WTC11 (cell line): ENCODE measurements around the gene POLR2M. TPM values are rescaled to one million over a fixed set of nuclear protein-coding genes. Genes with fewer than 3 reads are reported as not detected.

Experiments used
- ATAC-seq: fragments of 200-7000 bp; cut with Tn5 transposase; 2 replicates; pipeline ENCODE4 v1.10.0; 2021; ENCODE audit warnings: mild to moderate bottlenecking, moderate library complexity
- CTCF ChIA-PET: fragments of 300-600 bp; sonication (Branson Sonifier 250); formaldehyde crosslinking; loops from one replicate; lab custom pipeline; 2021; ENCODE audit warnings: antibody characterized with exemption; lab: Charles Lee
- POLR2A ChIA-PET: fragments of 350-600 bp; sonication (Branson Sonifier 250); formaldehyde crosslinking; loops from one replicate; lab custom pipeline; 2021; ENCODE audit warnings: antibody characterized with exemption; lab: Charles Lee
- DNase-seq: peaks from one replicate; pipeline ENCODE4 v3.0.0; 2021; ENCODE audit warnings: low spot score
- H3K27ac Mint-ChIP-seq: 2 replicates; pipeline ENCODE4 v1.8.0; 2021; ENCODE audit warnings: mixed read lengths
- H3K27me3 Mint-ChIP-seq: 2 replicates; pipeline ENCODE4 v1.8.0; 2021; ENCODE audit warnings: low read depth, mild to moderate bottlenecking, moderate library complexity, mixed read lengths
- H3K36me3 Mint-ChIP-seq: 2 replicates; pipeline ENCODE4 v1.8.0; 2021; ENCODE audit warnings: mixed read lengths
- H3K4me1 Mint-ChIP-seq: 2 replicates; pipeline ENCODE4 v1.8.0; 2022; ENCODE audit warnings: mixed read lengths
- H3K4me3 Mint-ChIP-seq: 2 replicates; pipeline ENCODE4 v1.8.0; 2021; ENCODE audit warnings: mild to moderate bottlenecking, moderate library complexity, mixed read lengths
- H3K9me3 Mint-ChIP-seq: 2 replicates; pipeline ENCODE4 v1.8.0; 2021; ENCODE audit warnings: mixed read lengths
- CREB1 ChIP-seq: sonication (generic); formaldehyde crosslinking; IDR thresholded peaks from 2 replicates; pipeline ENCODE4 v1.8.0; 2023; ENCODE audit warnings: mild to moderate bottlenecking, missing genetic modification reagents
- E2F5 ChIP-seq: sonication (generic); formaldehyde crosslinking; IDR thresholded peaks from 2 replicates; pipeline ENCODE4 v1.8.1; 2022; ENCODE audit warnings: mild to moderate bottlenecking, moderate library complexity, missing genetic modification reagents
- ELF4 ChIP-seq: sonication (generic); formaldehyde crosslinking; IDR thresholded peaks from 2 replicates; pipeline ENCODE4 v1.8.1; 2022; ENCODE audit warnings: low read depth, mild to moderate bottlenecking, moderate library complexity, missing genetic modification reagents
- ETV6 ChIP-seq: sonication (generic); formaldehyde crosslinking; IDR thresholded peaks from 2 replicates; pipeline ENCODE4 v1.8.1; 2022; ENCODE audit warnings: mild to moderate bottlenecking, missing genetic modification reagents
- GRHL2 ChIP-seq: fragments of 250-450 bp; sonication (Bioruptor Pico); IDR thresholded peaks from 2 replicates; pipeline ENCODE4 v1.8.0; 2022; ENCODE audit warnings: mild to moderate bottlenecking, moderate library complexity; ENCODE audit not compliant: insufficient replicate concordance, severe bottlenecking
- IRF2 ChIP-seq: sonication (generic); formaldehyde crosslinking; IDR thresholded peaks from 2 replicates; pipeline ENCODE4 v1.8.0; 2022; ENCODE audit warnings: low read depth, missing genetic modification reagents, borderline replicate concordance
- OVOL2 ChIP-seq: fragments of 250-450 bp; sonication (Bioruptor Pico); IDR thresholded peaks from 2 replicates; pipeline ENCODE4 v1.9.0; 2021; ENCODE audit warnings: mild to moderate bottlenecking, borderline replicate concordance
- PRRX2 ChIP-seq: fragments of 250-450 bp; sonication (Bioruptor Pico); IDR thresholded peaks from 2 replicates; pipeline ENCODE4 v1.8.0; 2021; ENCODE audit warnings: mild to moderate bottlenecking
- SMAD4 ChIP-seq: sonication (generic); formaldehyde crosslinking; IDR thresholded peaks from 2 replicates; pipeline ENCODE4 v1.8.0; 2022; ENCODE audit warnings: mild to moderate bottlenecking, missing genetic modification reagents
- TCF7 ChIP-seq: sonication (generic); formaldehyde crosslinking; IDR thresholded peaks from 2 replicates; pipeline ENCODE4 v1.8.0; 2022; ENCODE audit warnings: mild to moderate bottlenecking, low read depth, missing genetic modification reagents, moderate library complexity
- ZNF219 ChIP-seq: sonication (generic); formaldehyde crosslinking; IDR thresholded peaks from 2 replicates; pipeline ENCODE4 v1.8.0; 2023; ENCODE audit warnings: missing genetic modification reagents, mild to moderate bottlenecking, borderline replicate concordance
- ZNF232 ChIP-seq: sonication (generic); formaldehyde crosslinking; IDR thresholded peaks from 2 replicates; pipeline ENCODE4 v1.8.0; 2022; ENCODE audit warnings: mild to moderate bottlenecking, missing genetic modification reagents
- ZNF317 ChIP-seq: sonication (generic); formaldehyde crosslinking; IDR thresholded peaks from 2 replicates; pipeline ENCODE4 v1.8.1; 2023; ENCODE audit warnings: low read depth, mild to moderate bottlenecking, moderate library complexity, missing genetic modification reagents, borderline replicate concordance
- ZNF396 ChIP-seq: fragments of 250-450 bp; sonication (Bioruptor Pico); IDR thresholded peaks from 2 replicates; pipeline ENCODE4 v1.8.0; 2021; ENCODE audit warnings: mild to moderate bottlenecking, moderate library complexity, borderline replicate concordance
- total RNA-seq: library from RNA; stranded (reverse); gene quantifications from 3 replicates; pipeline ENCODE4 v1.2.3, GENCODE V29; 2021
- TF ChIP-seq, protein P1 (sequence below): sonication (generic); formaldehyde crosslinking; IDR thresholded peaks from 2 replicates; pipeline ENCODE4 v1.8.0; 2023; ENCODE audit warnings: mild to moderate bottlenecking, missing genetic modification reagents
- TF ChIP-seq, protein P2 (sequence below): fragments of 250-450 bp; sonication (Bioruptor Pico); conservative IDR thresholded peaks from 2 replicates; pipeline ENCODE4 v1.9.0; 2021; ENCODE audit warnings: mild to moderate bottlenecking

The POLR2M gene
- total RNA-seq, 1 experiment from 2014 or later, result 84.4 TPM

DNA sequence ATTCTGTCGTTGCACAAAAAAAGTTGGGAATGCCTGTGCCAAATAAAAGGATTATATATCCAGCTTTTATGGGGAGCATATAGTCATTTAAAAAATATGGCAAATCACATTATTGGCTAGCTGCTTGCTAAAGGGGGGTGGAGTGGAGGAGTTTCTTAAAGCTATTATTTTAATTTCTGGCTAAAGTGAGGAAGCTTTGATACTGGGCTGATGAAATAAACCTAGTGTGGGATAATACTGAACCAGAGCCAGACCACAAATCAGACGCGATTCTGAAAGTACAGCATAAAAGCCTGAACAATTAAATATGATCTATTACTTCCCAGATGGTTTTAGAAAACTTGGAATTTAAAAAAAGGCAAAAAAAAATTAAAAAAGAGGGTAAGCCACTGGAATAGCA, 14.4 kb downstream of the POLR2M start:
- ChIA-PET CTCF (interaction anchor here (3.0 kb wide), 1 partner anchor 11 kb away, joined by 17 read pairs; no protein-coding TSS in a partner anchor), POLR2A (no interaction called here)
- Mint-ChIP-seq H3K36me3 (peaks cover 29% of the 10 kb centered on the region), H3K27me3 (no peaks in the 10 kb centered on the region), H3K9me3 (peaks cover 13% of the 10 kb centered on the region), H3K4me3 (no peak overlapping the region), H3K4me1 (no peaks in the 10 kb centered on the region), H3K27ac (no peak overlapping the region)
- ATAC-seq (no peak), DNase-seq (no peak)
- no peak for TF ChIP-seq ZNF232 (CRISPR knock-in tag)
- no peak for TF ChIP-seq IRF2 (CRISPR knock-in tag)
- TF ChIP-seq PRRX2, result no peak
- no peak for TF ChIP-seq ETV6 (CRISPR knock-in tag)
- TF ChIP-seq, protein P1, sequence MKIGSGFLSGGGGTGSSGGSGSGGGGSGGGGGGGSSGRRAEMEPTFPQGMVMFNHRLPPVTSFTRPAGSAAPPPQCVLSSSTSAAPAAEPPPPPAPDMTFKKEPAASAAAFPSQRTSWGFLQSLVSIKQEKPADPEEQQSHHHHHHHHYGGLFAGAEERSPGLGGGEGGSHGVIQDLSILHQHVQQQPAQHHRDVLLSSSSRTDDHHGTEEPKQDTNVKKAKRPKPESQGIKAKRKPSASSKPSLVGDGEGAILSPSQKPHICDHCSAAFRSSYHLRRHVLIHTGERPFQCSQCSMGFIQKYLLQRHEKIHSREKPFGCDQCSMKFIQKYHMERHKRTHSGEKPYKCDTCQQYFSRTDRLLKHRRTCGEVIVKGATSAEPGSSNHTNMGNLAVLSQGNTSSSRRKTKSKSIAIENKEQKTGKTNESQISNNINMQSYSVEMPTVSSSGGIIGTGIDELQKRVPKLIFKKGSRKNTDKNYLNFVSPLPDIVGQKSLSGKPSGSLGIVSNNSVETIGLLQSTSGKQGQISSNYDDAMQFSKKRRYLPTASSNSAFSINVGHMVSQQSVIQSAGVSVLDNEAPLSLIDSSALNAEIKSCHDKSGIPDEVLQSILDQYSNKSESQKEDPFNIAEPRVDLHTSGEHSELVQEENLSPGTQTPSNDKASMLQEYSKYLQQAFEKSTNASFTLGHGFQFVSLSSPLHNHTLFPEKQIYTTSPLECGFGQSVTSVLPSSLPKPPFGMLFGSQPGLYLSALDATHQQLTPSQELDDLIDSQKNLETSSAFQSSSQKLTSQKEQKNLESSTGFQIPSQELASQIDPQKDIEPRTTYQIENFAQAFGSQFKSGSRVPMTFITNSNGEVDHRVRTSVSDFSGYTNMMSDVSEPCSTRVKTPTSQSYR (CRISPR knock-in tag), result no peak

DNA sequence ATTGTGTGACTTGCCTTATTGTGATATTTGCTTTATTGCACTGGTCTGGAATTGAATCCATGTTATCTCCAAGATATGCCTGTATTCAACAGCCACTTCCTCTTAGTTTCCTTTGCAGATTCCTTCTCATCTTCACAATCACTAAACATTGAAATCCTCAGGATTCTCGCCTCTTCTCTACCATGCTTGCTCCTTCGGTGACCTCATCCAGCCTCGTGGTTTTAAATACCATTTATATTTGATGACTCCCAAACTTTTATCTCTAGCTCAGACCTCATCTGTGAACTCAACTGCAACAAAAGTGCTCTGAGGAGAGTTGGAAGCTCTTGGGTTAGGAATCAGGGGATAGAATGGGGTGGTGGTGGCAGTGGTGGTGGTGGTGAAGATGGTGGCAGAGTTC, 19.9 kb downstream of the POLR2M start:
- Mint-ChIP-seq H3K36me3 (0 out of 2 replicates have a peak, but pooled peaks cover 3% of the 10 kb centered on the region), H3K9me3 (peaks cover 5% of the 10 kb centered on the region), H3K27me3 (no peaks in the 10 kb centered on the region), H3K4me1 (peaks cover under 1% of the 10 kb centered on the region; the same call in 1 of the 2 replicates), H3K4me3 (no peak overlapping the region), H3K27ac (no peak overlapping the region)
- no peak for TF ChIP-seq ZNF317
- TF ChIP-seq, protein P1 (CRISPR knock-in tag), result no peak
- TF ChIP-seq CREB1 (CRISPR knock-in tag), result no peak
- no peak for TF ChIP-seq ZNF396 (CRISPR knock-in tag)
- TF ChIP-seq SMAD4 (CRISPR knock-in tag), result no peak
- TF ChIP-seq, protein P2, sequence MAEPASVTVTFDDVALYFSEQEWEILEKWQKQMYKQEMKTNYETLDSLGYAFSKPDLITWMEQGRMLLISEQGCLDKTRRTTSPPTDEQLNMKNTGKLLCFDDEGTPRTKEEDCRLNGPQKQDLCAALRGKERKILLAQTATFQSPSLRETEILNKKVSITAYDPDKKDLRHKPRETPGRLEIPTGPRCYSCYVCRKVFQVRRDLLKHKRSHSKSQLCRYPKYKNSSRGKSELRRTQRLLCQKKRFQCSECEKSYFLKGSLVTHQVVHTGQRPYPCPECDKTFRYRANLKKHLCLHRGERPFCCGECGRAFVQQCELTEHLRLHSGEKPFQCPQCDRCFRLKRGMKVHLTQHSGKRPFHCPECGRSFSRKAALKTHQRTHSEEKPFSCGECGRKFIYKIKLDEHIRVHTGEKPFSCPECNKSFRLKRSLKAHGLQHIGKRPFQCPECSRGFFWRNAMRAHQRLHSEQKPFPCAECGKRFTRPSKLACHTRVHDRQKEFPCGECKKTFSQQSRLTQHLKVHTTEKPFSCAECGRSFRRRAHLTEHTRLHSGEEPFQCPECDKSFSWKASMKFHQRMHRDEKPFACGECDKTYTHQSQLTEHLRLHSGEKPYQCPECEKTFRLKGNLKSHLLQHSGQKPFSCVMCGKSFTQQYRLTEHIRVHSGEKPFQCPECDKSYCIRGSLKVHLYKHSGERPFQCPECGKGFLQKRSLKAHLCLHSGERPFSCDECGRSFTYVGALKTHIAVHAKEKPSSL, result no peak
- TF ChIP-seq ELF4 (CRISPR knock-in tag), result no peak
- ATAC-seq (no peak), DNase-seq (no peak)
- POLR2A ChIA-PET, result no interaction called here
- CTCF ChIA-PET, result no interaction called here

DNA sequence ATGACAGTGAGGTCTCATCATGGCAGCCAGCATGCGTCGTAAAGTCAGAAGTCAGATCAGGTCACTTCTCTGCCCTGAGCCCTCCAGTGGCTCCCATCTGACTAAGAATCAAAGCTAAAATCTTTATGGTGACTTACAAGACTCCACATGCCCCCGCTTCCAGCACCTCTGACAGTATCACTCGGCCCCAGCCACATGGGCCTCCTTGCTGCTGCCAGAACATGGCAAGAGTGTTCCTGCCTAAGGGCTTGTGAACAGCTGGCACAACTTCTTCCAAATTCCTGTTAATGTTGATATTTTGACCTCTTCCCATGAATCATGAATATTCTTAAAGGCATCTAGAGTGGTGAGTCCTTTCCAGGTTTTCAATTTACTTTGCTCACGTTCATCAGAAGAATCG, 20.5 kb downstream of the POLR2M start:
- H3K4me3 Mint-ChIP-seq, result no peak overlapping the region
- peaks cover 7% of the 10 kb centered on the region; the same call in 1 of the 2 replicates for H3K4me1 Mint-ChIP-seq
- TF ChIP-seq GRHL2 (CRISPR knock-in tag) (no peak), E2F5 (CRISPR knock-in tag) (no peak), TCF7 (CRISPR knock-in tag) (no peak), ZNF219 (CRISPR knock-in tag) (no peak), OVOL2 (no peak)
- TF ChIP-seq, protein P2, result no peak
- H3K27me3 Mint-ChIP-seq, result no peaks in the 10 kb centered on the region
- ChIA-PET POLR2A (no interaction called here), CTCF (no interaction called here)
- no peak for ATAC-seq
- 0 out of 2 replicates have a peak, but pooled peaks cover 3% of the 10 kb centered on the region for H3K36me3 Mint-ChIP-seq
- no peak overlapping the region for H3K27ac Mint-ChIP-seq
- DNase-seq, result no peak
- H3K9me3 Mint-ChIP-seq, result peaks cover 5% of the 10 kb centered on the region
